ENCODE data around the gene ENSA. TPM values are rescaled to one million over a fixed set of nuclear protein-coding genes. Genes with fewer than 3 reads are reported as not detected.

The ENSA gene
- total RNA-seq, 1 donor from 2014 or later: 244 TPM

Other genes with a start within 250 kb of the ENSA start
- gene TARS2, start 142.2 kb downstream of the ENSA start, total RNA-seq: 12.9 and 14.2 TPM in 2 replicates
- gene ECM1, start 121.5 kb downstream of the ENSA start, total RNA-seq: 4.2 and 5.1 TPM in 2 replicates
- gene FALEC, start 113.9 kb downstream of the ENSA start, total RNA-seq: not detected in 2 replicates
- gene ADAMTSL4, start 80.2 kb downstream of the ENSA start, total RNA-seq: 1.3 and 2.6 TPM in 2 replicates
- 210 and 246 TPM in 2 replicates for gene MCL1, start 50.0 kb downstream of the ENSA start, total RNA-seq
- 20.4 and 41.5 TPM in 2 replicates for gene GOLPH3L, start 67.5 kb upstream of the ENSA start, total RNA-seq
- 0.47 TPM in 1 of 2 replicates, not detected in the other for gene HORMAD1, start 91.3 kb upstream of the ENSA start, total RNA-seq
- 87.7 and 137 TPM in 2 replicates for gene CTSS, start 136.2 kb upstream of the ENSA start, total RNA-seq
- gene CTSK, start 178.6 kb upstream of the ENSA start, total RNA-seq: 2.3 and 5.5 TPM in 2 replicates
- 20.4 and 28.1 TPM in 2 replicates for gene ARNT, start 247.0 kb upstream of the ENSA start, total RNA-seq

All from glomerular endothelial cell (primary cell).